Fibroblast of the aortic adventitia (primary cell): Measurements from ENCODE around the gene SYNGAP1. TPM values are rescaled to one million over a fixed set of nuclear protein-coding genes. Genes with fewer than 3 reads are reported as not detected.
"Not testable (repeated sequence)": the region's sequence is repeated elsewhere in the genome, so short reads cannot be mapped to it uniquely, and the experiment has no call there.

Experiments
- DNase-seq: peaks from one replicate; pipeline ENCODE4 v3.0.0-alpha.2; 2010; ENCODE audit warnings: low read depth
- H3K4me3 ChIP-seq: 2 replicates; pipeline ENCODE4 v1.5.1; 2011; ENCODE audit warnings: low read depth, mild to moderate bottlenecking, control low read depth, low read length, moderate library complexity
- CTCF ChIP-seq: IDR thresholded peaks from 2 replicates; pipeline ENCODE4 v1.5.1; 2011; ENCODE audit warnings: mild to moderate bottlenecking, low read length, control low read depth, inconsistent platforms; ENCODE audit not compliant: insufficient read depth
- total RNA-seq: library from RNA; depleted of rRNA; stranded (reverse); fragments of >200 nt; gene quantifications from 2 replicates; pipeline ENCODE4 v1.2.3, GENCODE V29; 2012; ENCODE audit warnings: low replicate concordance

The SYNGAP1 gene
- total RNA-seq, 1 donor: 7.6 TPM

- peak; percentile 15 for DNase-seq
- TF ChIP-seq CTCF: no peak
- peak overlapping the region; percentile 93 for H3K4me3 ChIP-seq
These were observed 27.8 kb upstream of the SYNGAP1 start for GRCh38 chr6:33391922-33392594.

- H3K4me3 ChIP-seq: peak overlapping the region; percentile 93
- no peak for DNase-seq
- no peak for TF ChIP-seq CTCF
These were observed 27.3 kb upstream of the SYNGAP1 start for GRCh38 chr6:33392595-33392948.

- peak overlapping the region; percentile 93 for H3K4me3 ChIP-seq
- DNase-seq: no peak
- no peak for TF ChIP-seq CTCF
These were observed 26.9 kb upstream of the SYNGAP1 start for GRCh38 chr6:33392979-33393378.

GRCh38 chr6:33397541-33397940, 22.3 kb upstream of the SYNGAP1 start:
- no peak for DNase-seq
- no peak for TF ChIP-seq CTCF
- H3K4me3 ChIP-seq: no peak overlapping the region

GRCh38 chr6:33398601-33399000, 21.3 kb upstream of the SYNGAP1 start:
- not testable (repeated sequence) for H3K4me3 ChIP-seq, DNase-seq

- DNase-seq, H3K4me3 ChIP-seq: not testable (repeated sequence)
These were observed 20.0 kb upstream of the SYNGAP1 start for GRCh38 chr6:33399881-33400280.

- H3K4me3 ChIP-seq: no peak overlapping the region
- no peak for DNase-seq
- TF ChIP-seq CTCF: no peak
These were observed 15.0 kb upstream of the SYNGAP1 start for GRCh38 chr6:33404884-33405283.

GRCh38 chr6:33405386-33405940, 14.4 kb upstream of the SYNGAP1 start:
- no peak for DNase-seq
- no peak overlapping the region for H3K4me3 ChIP-seq
- TF ChIP-seq CTCF: no peak
